Muscle of leg (tissue), 11 donors: ENCODE data around the gene KRTAP4-6. TPM values are rescaled to one million over a fixed set of nuclear protein-coding genes. Genes with fewer than 3 reads are reported as not detected.

Experiments used
- DNase-seq: peaks from one replicate; pipeline ENCODE4 v3.0.0; 2013
- H3K27ac ChIP-seq: one replicate; pipeline ENCODE4 v1.5.1; 2013; ENCODE audit warnings: mild to moderate bottlenecking, low read length, control low read depth
- H3K27me3 ChIP-seq: one replicate; pipeline ENCODE4 v1.6.1; 2013; ENCODE audit warnings: low read length; ENCODE audit not compliant: control insufficient read depth, insufficient read depth
- H3K36me3 ChIP-seq: one replicate; pipeline ENCODE4 v1.6.1; 2013; ENCODE audit warnings: low read length; ENCODE audit not compliant: control insufficient read depth, insufficient read depth
- H3K4me1 ChIP-seq: one replicate; pipeline ENCODE4 v1.6.1; 2013; ENCODE audit warnings: low read length; ENCODE audit not compliant: control insufficient read depth, insufficient read depth
- H3K4me3 ChIP-seq: one replicate; pipeline ENCODE4 v1.5.1; 2013; ENCODE audit warnings: low read length, control low read depth
- H3K9me3 ChIP-seq: replicated peaks from 2 replicates; pipeline ENCODE4 v1.6.1; 2013; ENCODE audit warnings: low read depth, low read length; ENCODE audit not compliant: control insufficient read depth
- WGBS: methylation state at CpG from one replicate; pipeline ENCODE4 v1.1.5; 2013; ENCODE audit warnings: missing lambda C conversion rate; ENCODE audit not compliant: insufficient coverage; 5-methylcytosine and 5-hydroxymethylcytosine counted together
- polyA plus RNA-seq, 8 donors: library from polyadenylated mRNA; unstranded; fragments of 120-200 nt; gene quantifications; one replicate each; pipeline versions ENCODE4 v1.2.1 to v1.2.3, GENCODE V29; 2013; ENCODE audit warnings: inconsistent platforms in 1 of 8, low replicate concordance in 1 of 8; ENCODE audit not compliant: insufficient read length in 8 of 8, insufficient read depth in 1 of 8
- total RNA-seq: library from RNA; stranded (reverse); fragments of 120-200 nt; gene quantifications from one replicate; pipeline ENCODE4 v1.2.4, GENCODE V29; 2013

Gene KRTAP4-6
- total and polyA plus RNA-seq, 9 donors, result not detected

- Histone ChIP-seq H3K9me3 (no peaks in the 10 kb centered on the region), H3K36me3 (no peaks in the 10 kb centered on the region), H3K4me3 (no peak overlapping the region), H3K27me3 (no peaks in the 10 kb centered on the region), H3K27ac (no peak overlapping the region), H3K4me1 (no peaks in the 10 kb centered on the region)
- WGBS, result 86% methylated on average over 5 of the region's 7 CpGs
- DNase-seq, result no peak
These were observed 44.3 kb downstream of the KRTAP4-6 start for GRCh38 chr17:41096055-41096454.

Other genes starting within 250 kb of the KRTAP4-6 start
Only the 30 nearest of the 39 such genes appear.
- gene KRTAP3-3, start 146.4 kb downstream of the KRTAP4-6 start, total RNA-seq, result not detected
- under 1 TPM in 1 of 8 donors, not detected in 7; 0.40 TPM for gene KRTAP3-3, start 146.4 kb downstream of the KRTAP4-6 start, polyA plus RNA-seq
- gene KRTAP3-2, start 140.6 kb downstream of the KRTAP4-6 start, total RNA-seq, result 0.18 TPM
- 1 to 10 TPM in 1 of 8 donors, under 1 TPM in 7; 0.25 to 1.6 (median 0.61) TPM for gene KRTAP3-2, start 140.6 kb downstream of the KRTAP4-6 start, polyA plus RNA-seq
- not detected for gene KRTAP3-1, start 131.4 kb downstream of the KRTAP4-6 start, total RNA-seq
- gene KRTAP3-1, start 131.4 kb downstream of the KRTAP4-6 start, polyA plus RNA-seq, result not detected
- gene KRTAP1-5, start 113.3 kb downstream of the KRTAP4-6 start, total RNA-seq, result not detected
- gene KRTAP1-5, start 113.3 kb downstream of the KRTAP4-6 start, polyA plus RNA-seq, result not detected
- not detected for gene KRTAP1-4, start 110.3 kb downstream of the KRTAP4-6 start, total RNA-seq
- gene KRTAP1-4, start 110.3 kb downstream of the KRTAP4-6 start, polyA plus RNA-seq, result not detected
- gene KRTAP1-3, start 105.7 kb downstream of the KRTAP4-6 start, total RNA-seq, result not detected
- under 1 TPM in 2 of 8 donors, not detected in 6; 0.12 to 0.32 TPM for gene KRTAP1-3, start 105.7 kb downstream of the KRTAP4-6 start, polyA plus RNA-seq
- not detected for gene KRTAP1-1, start 99.1 kb downstream of the KRTAP4-6 start, total RNA-seq
- not detected for gene KRTAP1-1, start 99.1 kb downstream of the KRTAP4-6 start, polyA plus RNA-seq
- not detected for gene KRTAP2-1, start 93.2 kb downstream of the KRTAP4-6 start, total RNA-seq
- not detected for gene KRTAP2-1, start 93.2 kb downstream of the KRTAP4-6 start, polyA plus RNA-seq
- gene KRTAP2-2, start 85.3 kb downstream of the KRTAP4-6 start, total RNA-seq, result not detected
- gene KRTAP2-2, start 85.3 kb downstream of the KRTAP4-6 start, polyA plus RNA-seq, result not detected
- gene KRTAP2-3, start 80.4 kb downstream of the KRTAP4-6 start, total RNA-seq, result not detected
- not detected for gene KRTAP2-3, start 80.4 kb downstream of the KRTAP4-6 start, polyA plus RNA-seq
- not detected for gene KRTAP2-4, start 74.7 kb downstream of the KRTAP4-6 start, total RNA-seq
- not detected for gene KRTAP2-4, start 74.7 kb downstream of the KRTAP4-6 start, polyA plus RNA-seq
- not detected for gene KRTAP4-7, start 56.4 kb downstream of the KRTAP4-6 start, total RNA-seq
- gene KRTAP4-7, start 56.4 kb downstream of the KRTAP4-6 start, polyA plus RNA-seq, result not detected
- not detected for gene KRTAP4-8, start 42.4 kb downstream of the KRTAP4-6 start, total RNA-seq
- not detected for gene KRTAP4-8, start 42.4 kb downstream of the KRTAP4-6 start, polyA plus RNA-seq
- not detected for gene KRTAP4-16, start 38.3 kb downstream of the KRTAP4-6 start, total RNA-seq
- not detected for gene KRTAP4-16, start 38.3 kb downstream of the KRTAP4-6 start, polyA plus RNA-seq
- gene KRTAP4-9, start 35.2 kb downstream of the KRTAP4-6 start, total RNA-seq, result not detected
- under 1 TPM in 1 of 8 donors, not detected in 7; 0.31 TPM for gene KRTAP4-9, start 35.2 kb downstream of the KRTAP4-6 start, polyA plus RNA-seq
- not detected for gene KRTAP4-11, start 22.2 kb downstream of the KRTAP4-6 start, total RNA-seq
- gene KRTAP4-11, start 22.2 kb downstream of the KRTAP4-6 start, polyA plus RNA-seq, result not detected
- gene KRTAP4-12, start 16.4 kb downstream of the KRTAP4-6 start, total RNA-seq, result not detected
- not detected for gene KRTAP4-12, start 16.4 kb downstream of the KRTAP4-6 start, polyA plus RNA-seq
- not detected for gene KRTAP4-5, start 9.3 kb upstream of the KRTAP4-6 start, total RNA-seq
- gene KRTAP4-5, start 9.3 kb upstream of the KRTAP4-6 start, polyA plus RNA-seq, result not detected
- gene KRTAP4-4, start 20.2 kb upstream of the KRTAP4-6 start, total RNA-seq, result not detected
- not detected for gene KRTAP4-4, start 20.2 kb upstream of the KRTAP4-6 start, polyA plus RNA-seq
- gene KRTAP4-3, start 27.7 kb upstream of the KRTAP4-6 start, total RNA-seq, result not detected
- gene KRTAP4-3, start 27.7 kb upstream of the KRTAP4-6 start, polyA plus RNA-seq, result not detected
- gene KRTAP4-2, start 37.7 kb upstream of the KRTAP4-6 start, total RNA-seq, result not detected
- gene KRTAP4-2, start 37.7 kb upstream of the KRTAP4-6 start, polyA plus RNA-seq, result not detected
- not detected for gene KRTAP4-1, start 44.4 kb upstream of the KRTAP4-6 start, total RNA-seq
- not detected for gene KRTAP4-1, start 44.4 kb upstream of the KRTAP4-6 start, polyA plus RNA-seq
- gene KRTAP9-1, start 49.3 kb upstream of the KRTAP4-6 start, total RNA-seq, result not detected
- not detected for gene KRTAP9-1, start 49.3 kb upstream of the KRTAP4-6 start, polyA plus RNA-seq
- not detected for gene KRTAP9-2, start 86.1 kb upstream of the KRTAP4-6 start, total RNA-seq
- not detected for gene KRTAP9-2, start 86.1 kb upstream of the KRTAP4-6 start, polyA plus RNA-seq
- not detected for gene KRTAP9-3, start 91.9 kb upstream of the KRTAP4-6 start, total RNA-seq
- not detected for gene KRTAP9-3, start 91.9 kb upstream of the KRTAP4-6 start, polyA plus RNA-seq
- not detected for gene KRTAP9-8, start 97.5 kb upstream of the KRTAP4-6 start, total RNA-seq
- not detected for gene KRTAP9-8, start 97.5 kb upstream of the KRTAP4-6 start, polyA plus RNA-seq
- not detected for gene KRTAP9-4, start 109.1 kb upstream of the KRTAP4-6 start, total RNA-seq
- gene KRTAP9-4, start 109.1 kb upstream of the KRTAP4-6 start, polyA plus RNA-seq, result not detected
- gene KRTAP9-9, start 114.8 kb upstream of the KRTAP4-6 start, total RNA-seq, result not detected
- not detected for gene KRTAP9-9, start 114.8 kb upstream of the KRTAP4-6 start, polyA plus RNA-seq
- gene KRTAP9-6, start 124.8 kb upstream of the KRTAP4-6 start, total RNA-seq, result not detected
- gene KRTAP9-6, start 124.8 kb upstream of the KRTAP4-6 start, polyA plus RNA-seq, result under 1 TPM in 5 of 8 donors, not detected in 3; 0.13 to 0.22 (median 0.19) TPM
- gene KRTAP9-7, start 135.2 kb upstream of the KRTAP4-6 start, total RNA-seq, result not detected
- not detected for gene KRTAP9-7, start 135.2 kb upstream of the KRTAP4-6 start, polyA plus RNA-seq